AG04449 (cell line): Measurements from ENCODE around the gene CNKSR3.

Experiments used
- CTCF ChIA-PET: fragments of 350-600 bp; formaldehyde crosslinking; extraction: SDS; loops from one replicate; lab custom pipeline; 2021; ENCODE audit warnings: antibody characterized with exemption; lab: Yijun Ruan, JAX
- POLR2A ChIA-PET: fragments of 400-600, 350-600 bp; formaldehyde crosslinking; extraction: SDS; loops from one replicate; lab custom pipeline; 2020; ENCODE audit warnings: antibody characterized with exemption, inconsistent platforms; lab: Yijun Ruan, JAX
- DNase-seq: peaks from one replicate; pipeline ENCODE4 v3.0.0-alpha.2; 2010; ENCODE audit warnings: low read depth, low spot score
- H3K4me3 ChIP-seq: 2 replicates; pipeline ENCODE4 v1.5.1; 2011; ENCODE audit warnings: low read depth, mild to moderate bottlenecking, control low read depth, low read length
- TF ChIP-seq, protein P1 (sequence below): IDR thresholded peaks from one replicate; pipeline ENCODE4 v1.5.1; 2011; ENCODE audit warnings: mild to moderate bottlenecking, moderate library complexity, low read length, control low read depth, inconsistent platforms; ENCODE audit not compliant: insufficient read depth; ENCODE audit errors: missing control alignments

CNKSR3 gene

DNA sequence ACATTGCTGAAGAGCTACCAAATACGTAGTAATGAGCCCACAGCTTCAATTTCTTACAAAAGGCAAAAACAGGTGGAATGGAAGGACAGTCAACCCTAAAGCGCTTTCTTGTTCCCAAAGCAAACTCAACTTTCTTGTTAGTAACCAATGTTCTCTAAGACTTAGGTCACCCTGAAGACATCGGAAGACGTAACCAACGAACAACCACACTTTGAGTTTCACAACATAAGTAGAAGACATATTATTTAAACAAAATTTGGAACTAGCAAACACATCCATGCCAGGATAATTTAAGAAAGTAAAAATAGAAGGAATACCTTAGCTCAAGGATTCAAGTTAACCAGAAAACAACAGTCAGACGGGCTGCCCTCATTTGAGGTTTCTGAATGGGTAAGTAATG is 51.0 kb downstream of the CNKSR3 start:
- ChIA-PET CTCF (interaction anchor here (0.6 kb wide), 1 partner anchor 276 kb away, joined by 3 read pairs; no protein-coding TSS in a partner anchor), POLR2A (no interaction called here)
- TF ChIP-seq, protein P1, sequence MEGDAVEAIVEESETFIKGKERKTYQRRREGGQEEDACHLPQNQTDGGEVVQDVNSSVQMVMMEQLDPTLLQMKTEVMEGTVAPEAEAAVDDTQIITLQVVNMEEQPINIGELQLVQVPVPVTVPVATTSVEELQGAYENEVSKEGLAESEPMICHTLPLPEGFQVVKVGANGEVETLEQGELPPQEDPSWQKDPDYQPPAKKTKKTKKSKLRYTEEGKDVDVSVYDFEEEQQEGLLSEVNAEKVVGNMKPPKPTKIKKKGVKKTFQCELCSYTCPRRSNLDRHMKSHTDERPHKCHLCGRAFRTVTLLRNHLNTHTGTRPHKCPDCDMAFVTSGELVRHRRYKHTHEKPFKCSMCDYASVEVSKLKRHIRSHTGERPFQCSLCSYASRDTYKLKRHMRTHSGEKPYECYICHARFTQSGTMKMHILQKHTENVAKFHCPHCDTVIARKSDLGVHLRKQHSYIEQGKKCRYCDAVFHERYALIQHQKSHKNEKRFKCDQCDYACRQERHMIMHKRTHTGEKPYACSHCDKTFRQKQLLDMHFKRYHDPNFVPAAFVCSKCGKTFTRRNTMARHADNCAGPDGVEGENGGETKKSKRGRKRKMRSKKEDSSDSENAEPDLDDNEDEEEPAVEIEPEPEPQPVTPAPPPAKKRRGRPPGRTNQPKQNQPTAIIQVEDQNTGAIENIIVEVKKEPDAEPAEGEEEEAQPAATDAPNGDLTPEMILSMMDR, result no peak
- no peak for DNase-seq
- no peak overlapping the region for H3K4me3 ChIP-seq

DNA sequence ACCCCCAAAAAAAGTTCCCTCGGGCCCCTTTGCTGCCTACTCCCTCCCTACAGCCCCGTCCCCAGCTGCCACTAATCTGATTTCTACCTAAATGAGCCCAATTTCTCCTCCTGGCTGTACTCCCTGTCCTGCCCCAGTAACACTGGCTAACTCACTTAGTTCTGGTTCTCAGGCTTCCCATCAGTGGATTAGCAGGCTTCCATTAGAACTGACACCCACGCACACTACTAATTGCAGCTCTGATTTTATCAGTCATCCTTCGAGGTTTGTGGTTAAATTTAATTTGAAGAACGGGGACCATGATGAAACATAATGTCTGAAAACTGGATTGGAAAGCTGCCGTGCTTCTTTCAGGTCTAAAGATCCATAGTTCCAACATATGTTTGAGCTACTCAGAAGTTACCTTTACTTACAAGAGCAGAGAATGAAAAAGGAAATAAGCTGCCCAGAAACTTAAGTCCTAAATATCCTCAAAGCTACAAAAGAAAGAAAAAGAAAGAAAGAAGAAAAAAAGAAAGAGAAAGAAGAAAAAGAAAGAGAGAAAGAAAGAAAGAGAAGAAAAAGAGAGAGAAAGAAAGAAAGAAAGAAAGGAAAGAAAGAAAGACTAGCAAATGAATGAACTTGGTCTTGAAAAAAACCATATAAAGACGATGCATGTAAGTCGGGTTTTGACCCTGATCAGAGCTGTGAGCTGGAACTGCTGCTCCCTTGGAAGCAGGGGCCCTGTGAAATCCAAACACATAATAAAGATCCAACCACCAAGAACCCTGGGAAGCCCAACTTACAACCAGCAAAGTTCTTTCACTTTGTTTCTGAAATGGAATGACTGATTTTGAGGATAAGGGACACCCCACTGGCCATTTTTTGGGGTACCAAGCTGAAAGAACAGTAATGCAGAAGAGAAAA is 51.7 kb downstream of the CNKSR3 start:
- ChIA-PET POLR2A (no interaction called here), CTCF (interaction anchor here (0.6 to 1.9 kb wide), 3 partner anchors 8 to 277 kb away, joined by 3 to 5 read pairs (median 4); no protein-coding TSS in a partner anchor)
- H3K4me3 ChIP-seq, result no peak overlapping the region
- no peak for DNase-seq
- TF ChIP-seq, protein P1, result no peak

DNA sequence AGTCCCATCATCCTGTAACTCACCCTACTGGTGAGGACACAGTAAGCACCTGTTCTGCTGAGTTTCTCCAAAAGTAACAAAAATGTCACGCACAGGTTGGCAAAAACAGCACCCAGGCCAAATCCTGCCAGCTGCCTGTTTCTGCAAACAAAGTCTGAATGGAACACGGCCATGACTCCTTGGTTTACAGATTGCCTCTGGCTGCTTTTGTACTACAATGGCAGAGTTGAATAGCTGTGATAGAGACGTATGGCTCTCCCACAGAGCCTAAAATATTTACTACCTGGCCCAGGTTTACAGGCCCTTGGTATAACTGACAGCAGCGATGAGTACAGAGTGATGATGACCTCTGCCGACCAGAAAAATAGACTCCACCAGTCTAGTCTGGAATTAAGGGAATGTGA is 52.6 kb downstream of the CNKSR3 start:
- DNase-seq, result no peak
- H3K4me3 ChIP-seq, result no peak overlapping the region
- CTCF ChIA-PET, result interaction anchor here (1.3 to 1.9 kb wide), 3 partner anchors 9 to 21 kb away, joined by 4 to 5 read pairs (median 4); no protein-coding TSS in a partner anchor
- TF ChIP-seq, protein P1, result no peak
- POLR2A ChIA-PET, result no interaction called here

DNA sequence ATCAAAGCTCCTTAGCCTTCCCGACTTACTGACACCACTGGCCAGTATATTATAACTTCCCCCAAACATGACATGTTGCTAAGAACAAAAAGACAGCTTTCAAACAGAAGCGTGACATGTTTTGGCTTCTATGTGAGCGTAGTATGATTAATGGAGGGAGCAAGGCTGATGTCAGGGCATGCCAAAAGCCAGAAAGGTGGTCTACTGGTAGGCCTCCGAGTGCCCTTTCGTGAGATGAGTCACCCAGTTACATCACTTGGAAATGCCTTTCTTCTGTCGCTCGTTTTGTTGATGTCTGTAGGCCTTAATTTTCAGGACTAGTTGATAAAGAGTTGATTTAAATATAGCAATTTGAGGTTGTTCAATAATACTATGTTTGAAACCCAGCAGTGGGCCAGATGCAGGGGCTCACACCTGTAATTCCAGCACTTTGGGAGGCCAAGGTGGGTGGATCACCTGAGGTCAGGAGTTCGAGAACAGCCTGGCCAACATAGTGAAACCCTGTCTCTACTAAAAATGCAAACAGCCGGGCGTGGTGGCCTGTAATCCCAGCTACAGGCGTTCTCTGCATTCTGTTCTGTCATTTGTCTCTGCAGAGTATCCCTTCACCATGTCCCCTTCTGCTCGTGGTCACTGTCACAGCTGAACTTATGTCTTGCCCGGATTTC is 53.3 kb downstream of the CNKSR3 start:
- CTCF ChIA-PET, result interaction anchor here (1.3 to 1.9 kb wide), 2 partner anchors 18 to 22 kb away, joined by 4 to 5 read pairs; no protein-coding TSS in a partner anchor
- TF ChIP-seq, protein P1, result no peak
- H3K4me3 ChIP-seq, result no peak overlapping the region
- POLR2A ChIA-PET, result no interaction called here
- no peak for DNase-seq

DNA sequence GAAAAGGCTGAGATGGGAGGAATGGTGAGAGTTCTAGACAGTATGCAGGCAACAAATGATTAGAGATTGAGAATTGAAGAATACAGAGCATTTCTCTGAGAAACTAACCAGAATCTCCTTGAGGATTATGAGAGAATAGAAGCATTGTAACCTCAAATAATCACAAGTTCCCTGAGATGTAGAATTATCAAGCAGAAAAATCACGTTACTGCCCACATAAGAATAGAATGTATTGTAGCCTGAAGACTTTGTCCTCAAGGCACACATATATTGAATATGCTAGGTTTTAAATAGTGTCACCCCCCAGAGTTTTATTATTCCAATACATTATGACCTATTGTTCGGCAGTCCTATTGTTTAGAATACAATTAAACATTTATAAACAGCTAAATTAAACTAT is 57.2 kb downstream of the CNKSR3 start:
- DNase-seq, result no peak
- no peak overlapping the region for H3K4me3 ChIP-seq
- TF ChIP-seq, protein P1, result no peak
- ChIA-PET POLR2A (no interaction called here), CTCF (no interaction called here)

DNA sequence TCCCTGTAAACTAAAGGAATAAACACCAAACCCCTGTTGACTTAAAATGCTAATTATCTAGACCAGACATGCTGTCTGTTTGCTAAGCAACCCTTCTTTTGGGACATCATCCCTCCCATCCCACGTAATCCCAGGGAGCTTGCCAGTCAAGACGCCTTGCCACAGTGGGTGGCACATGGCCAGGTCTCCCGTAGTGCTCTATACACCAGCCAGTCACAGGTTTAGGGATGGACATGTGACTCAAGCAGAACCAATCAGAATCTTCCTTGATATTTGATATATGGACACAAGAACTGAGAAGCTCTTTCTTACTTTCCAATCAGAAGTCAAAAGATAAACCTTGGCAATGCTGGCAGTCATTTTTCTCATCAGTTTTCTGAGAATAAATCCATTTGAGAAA is 60.0 kb downstream of the CNKSR3 start:
- DNase-seq, result no peak
- CTCF ChIA-PET, result interaction anchor here (1.2 to 1.8 kb wide), 2 partner anchors 12 to 28 kb away, joined by 3 read pairs; no protein-coding TSS in a partner anchor
- POLR2A ChIA-PET, result no interaction called here

More for the DNA sequence above, 60.0 kb downstream of the CNKSR3 start:
- H3K4me3 ChIP-seq, result no peak overlapping the region
- TF ChIP-seq, protein P1, result no peak
